Ovary (tissue), 3 donors: ENCODE data around the gene DKK2.

Source experiments
- POLR2A ChIP-seq: fragments of 450-650 bp; IDR thresholded peaks from one replicate; pipeline ENCODE4 v1.6.1; 2017; ENCODE audit warnings: antibody characterized with exemption, mild to moderate bottlenecking, moderate library complexity
- TF ChIP-seq, protein P1 (sequence below), 3 donors: fragments of 450-650 bp in 2 of 3; fragments of 200-600 bp in 1 of 3; IDR thresholded peaks; one replicate each; pipeline versions ENCODE4 v1.5.1 to v1.8.0; 2016 to 2022; ENCODE audit warnings: antibody characterized with exemption in 3 of 3, mild to moderate bottlenecking in 1 of 3
- donor health status: DM: no; HTN: no; CAD: no.

GRCh38 chr4:107046261-107046660, 10.1 kb upstream of the DKK2 start:
- TF ChIP-seq, protein P1, sequence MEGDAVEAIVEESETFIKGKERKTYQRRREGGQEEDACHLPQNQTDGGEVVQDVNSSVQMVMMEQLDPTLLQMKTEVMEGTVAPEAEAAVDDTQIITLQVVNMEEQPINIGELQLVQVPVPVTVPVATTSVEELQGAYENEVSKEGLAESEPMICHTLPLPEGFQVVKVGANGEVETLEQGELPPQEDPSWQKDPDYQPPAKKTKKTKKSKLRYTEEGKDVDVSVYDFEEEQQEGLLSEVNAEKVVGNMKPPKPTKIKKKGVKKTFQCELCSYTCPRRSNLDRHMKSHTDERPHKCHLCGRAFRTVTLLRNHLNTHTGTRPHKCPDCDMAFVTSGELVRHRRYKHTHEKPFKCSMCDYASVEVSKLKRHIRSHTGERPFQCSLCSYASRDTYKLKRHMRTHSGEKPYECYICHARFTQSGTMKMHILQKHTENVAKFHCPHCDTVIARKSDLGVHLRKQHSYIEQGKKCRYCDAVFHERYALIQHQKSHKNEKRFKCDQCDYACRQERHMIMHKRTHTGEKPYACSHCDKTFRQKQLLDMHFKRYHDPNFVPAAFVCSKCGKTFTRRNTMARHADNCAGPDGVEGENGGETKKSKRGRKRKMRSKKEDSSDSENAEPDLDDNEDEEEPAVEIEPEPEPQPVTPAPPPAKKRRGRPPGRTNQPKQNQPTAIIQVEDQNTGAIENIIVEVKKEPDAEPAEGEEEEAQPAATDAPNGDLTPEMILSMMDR (IDR thresholded peaks at IDR 0.05): no peak
- TF ChIP-seq POLR2A: no peak
